ENCODE data around the gene LARGE1. TPM values are rescaled to one million over a fixed set of nuclear protein-coding genes. Genes with fewer than 3 reads are reported as not detected.
A peak's percentile ranks its signal among the peaks of the same experiment; 100 is the strongest.

The LARGE1 gene
- polyA plus RNA-seq, 1 donor from 2014 or later: 1.4 TPM

DNA sequence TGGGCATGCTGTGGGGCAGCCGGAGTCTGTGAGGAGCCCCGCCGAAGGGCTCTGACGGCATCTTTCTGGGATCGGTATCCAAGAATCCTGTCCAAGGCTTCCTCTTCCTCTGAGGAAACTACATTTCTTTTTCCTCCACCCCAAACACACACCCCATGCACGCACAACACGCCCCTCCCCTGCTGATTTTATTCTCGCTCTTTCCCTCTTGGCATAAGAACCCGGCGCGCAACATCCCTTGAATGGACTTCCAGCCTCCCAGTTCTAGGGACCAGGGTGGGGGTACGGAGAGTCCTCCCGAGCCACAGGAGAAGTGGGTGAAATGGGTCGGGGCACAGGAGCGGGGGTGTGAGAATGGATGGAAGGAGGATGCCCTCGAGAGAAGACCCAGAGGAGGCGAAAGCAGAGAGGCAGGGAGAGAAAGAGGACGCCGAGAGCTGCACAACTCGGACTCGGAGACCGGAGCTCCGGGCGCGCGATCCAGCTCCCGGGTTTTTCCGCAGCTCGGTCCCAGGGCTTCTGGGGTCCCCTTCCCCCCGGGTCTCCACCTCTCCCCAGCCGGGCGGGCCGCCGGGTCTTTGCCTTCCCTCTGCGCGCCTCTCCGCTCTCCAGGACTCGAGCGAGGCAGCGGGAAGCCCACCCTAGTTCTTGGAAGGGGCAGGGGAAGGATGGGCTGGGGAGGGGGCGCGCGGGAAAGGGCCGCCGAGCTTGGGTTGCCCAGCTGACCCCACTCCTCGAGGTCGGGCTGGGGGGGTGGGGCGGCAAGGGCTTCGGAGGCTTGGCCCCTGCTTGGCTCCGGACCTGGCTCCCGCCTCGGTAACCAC is 1.5 kb upstream of the LARGE1 start:
- Mint-ChIP-seq H3K27me3 (peaks cover 12% of the 10 kb centered on the region), H3K4me3 (peak overlapping the region; percentile 86 to 97 (median 91)), H3K36me3 (no peaks in the 10 kb centered on the region), H3K9me3 (no peaks in the 10 kb centered on the region), H3K4me1 (peaks cover 15 to 32% (median 26%) of the 10 kb centered on the region in 3 donors), H3K27ac (peak overlapping the region in 2 of 3 donors; percentile 50 to 82)

DNA sequence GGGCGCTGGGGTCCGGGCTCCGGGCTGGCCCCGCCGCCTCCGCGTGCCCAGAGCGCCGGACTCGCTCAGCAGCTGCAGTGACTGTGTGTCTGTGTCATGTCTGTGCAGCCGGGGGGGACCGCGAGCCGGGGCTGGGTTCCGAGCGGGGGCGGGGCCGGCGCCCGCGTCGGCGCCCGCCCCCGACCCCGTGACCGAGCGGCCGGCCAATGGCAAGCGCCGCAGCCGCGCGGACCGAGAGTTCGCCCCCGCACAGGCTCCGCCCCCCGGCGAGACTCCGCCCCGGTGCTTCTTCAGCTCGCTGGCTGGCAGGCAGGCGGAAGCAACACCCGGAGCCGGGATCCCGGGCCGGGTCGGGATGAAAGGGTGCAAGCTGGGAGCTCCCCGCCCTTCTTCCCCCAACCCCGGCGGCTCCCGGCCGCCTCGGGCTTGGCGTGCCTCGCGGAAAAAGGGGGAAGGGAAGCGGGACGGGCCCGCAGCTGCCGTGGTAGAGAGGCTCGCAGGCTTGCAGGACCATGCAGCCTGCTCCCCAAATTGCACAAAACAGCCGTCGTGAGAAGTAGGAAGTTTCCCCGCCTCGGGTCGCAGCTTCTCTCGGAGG is 750 bp upstream of the LARGE1 start:
- Mint-ChIP-seq H3K27ac (peak overlapping the region in 1 of 3 donors; percentile 82), H3K9me3 (no peaks in the 10 kb centered on the region), H3K4me3 (peak overlapping the region; percentile 86 to 97 (median 90)), H3K4me1 (peaks cover 15 to 32% (median 29%) of the 10 kb centered on the region in 3 donors), H3K27me3 (peaks cover 12% of the 10 kb centered on the region), H3K36me3 (no peaks in the 10 kb centered on the region)

DNA sequence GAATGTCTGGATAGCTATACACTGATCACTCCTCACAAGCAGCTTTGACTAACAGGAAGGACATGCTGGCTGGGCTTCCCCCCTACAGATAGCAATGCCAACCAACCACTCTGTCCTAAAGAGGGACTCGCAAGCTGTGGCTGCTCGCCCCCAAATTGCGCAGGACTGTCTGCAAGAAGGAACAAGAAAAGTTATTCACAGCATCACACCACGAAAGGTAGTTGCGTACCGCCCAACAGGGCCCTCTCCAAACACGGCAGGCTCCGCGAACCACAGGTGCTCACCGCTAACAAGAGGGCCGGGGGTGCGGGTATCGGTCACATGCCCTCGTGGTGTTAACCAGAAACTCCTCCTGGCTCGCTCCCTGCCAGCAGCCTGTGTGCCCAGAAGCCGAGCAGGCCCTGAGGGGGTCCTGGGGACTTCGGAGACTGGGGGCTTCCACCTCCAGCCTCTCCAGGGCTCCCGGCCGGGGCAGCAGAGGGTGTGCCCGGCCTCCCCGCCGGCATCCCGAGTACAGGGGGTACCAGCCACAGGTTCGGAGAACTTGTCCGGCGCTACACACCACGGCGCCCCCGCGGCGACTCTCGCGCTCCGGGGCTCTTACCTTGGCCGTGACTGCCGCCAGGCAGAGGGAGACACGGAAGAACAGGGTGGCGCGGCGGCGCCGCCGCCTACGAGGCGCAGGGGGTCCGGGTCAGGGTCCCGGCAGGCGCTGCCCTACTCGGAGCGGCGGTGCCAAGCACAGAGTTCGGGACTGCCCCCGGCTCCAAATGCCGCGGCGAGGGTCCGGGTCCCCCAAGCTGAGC is 682 bp downstream of the LARGE1 start:
- Mint-ChIP-seq H3K27ac (peak overlapping the region; percentile 39 to 93 (median 74)), H3K4me3 (peak overlapping the region; percentile 85 to 95 (median 94)), H3K27me3 (peaks cover 12% of the 10 kb centered on the region), H3K4me1 (peaks cover 15 to 38% (median 35%) of the 10 kb centered on the region in 3 donors), H3K9me3 (no peaks in the 10 kb centered on the region), H3K36me3 (no peaks in the 10 kb centered on the region)

DNA sequence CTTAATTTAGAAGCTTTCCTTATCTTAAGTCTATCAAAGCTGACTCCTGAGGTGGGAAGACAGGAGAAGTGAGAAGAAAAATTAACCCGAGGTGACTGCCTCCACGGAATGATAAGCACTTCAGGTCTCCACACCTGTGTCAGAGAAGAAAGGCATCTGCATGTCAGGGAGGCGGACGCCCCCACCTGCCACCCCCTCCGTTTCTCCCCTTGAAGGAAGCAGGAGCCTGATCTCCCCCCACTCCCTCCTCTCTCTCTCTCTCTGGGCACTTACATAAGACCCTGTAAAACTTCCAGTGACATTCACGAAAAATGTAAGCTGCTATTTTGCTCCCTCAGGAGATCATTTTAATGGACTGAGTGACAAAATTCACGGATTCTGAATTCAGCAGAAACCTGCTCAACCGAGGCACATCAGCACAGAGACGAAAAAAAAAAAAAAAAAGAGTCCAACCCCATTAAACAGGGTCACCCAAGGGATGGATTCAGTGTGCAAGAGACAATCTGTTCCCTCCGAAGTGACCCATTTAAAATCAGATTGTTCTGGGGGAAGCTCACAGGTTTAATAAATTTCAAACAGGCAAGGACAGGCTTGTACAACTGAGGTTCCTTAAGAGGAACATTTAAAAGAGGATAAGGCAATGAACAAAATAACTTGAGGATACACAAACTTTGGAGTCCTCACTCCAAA is 1.5 kb downstream of the LARGE1 start:
- peak overlapping the region; percentile 85 to 95 (median 94) for H3K4me3 Mint-ChIP-seq
- peaks cover 15 to 39% (median 35%) of the 10 kb centered on the region in 3 donors for H3K4me1 Mint-ChIP-seq
- H3K9me3 Mint-ChIP-seq: no peaks in the 10 kb centered on the region
- peak overlapping the region in 2 of 3 donors; percentile 39 to 93 for H3K27ac Mint-ChIP-seq
- peaks cover 12% of the 10 kb centered on the region for H3K27me3 Mint-ChIP-seq
- H3K36me3 Mint-ChIP-seq: no peaks in the 10 kb centered on the region

DNA sequence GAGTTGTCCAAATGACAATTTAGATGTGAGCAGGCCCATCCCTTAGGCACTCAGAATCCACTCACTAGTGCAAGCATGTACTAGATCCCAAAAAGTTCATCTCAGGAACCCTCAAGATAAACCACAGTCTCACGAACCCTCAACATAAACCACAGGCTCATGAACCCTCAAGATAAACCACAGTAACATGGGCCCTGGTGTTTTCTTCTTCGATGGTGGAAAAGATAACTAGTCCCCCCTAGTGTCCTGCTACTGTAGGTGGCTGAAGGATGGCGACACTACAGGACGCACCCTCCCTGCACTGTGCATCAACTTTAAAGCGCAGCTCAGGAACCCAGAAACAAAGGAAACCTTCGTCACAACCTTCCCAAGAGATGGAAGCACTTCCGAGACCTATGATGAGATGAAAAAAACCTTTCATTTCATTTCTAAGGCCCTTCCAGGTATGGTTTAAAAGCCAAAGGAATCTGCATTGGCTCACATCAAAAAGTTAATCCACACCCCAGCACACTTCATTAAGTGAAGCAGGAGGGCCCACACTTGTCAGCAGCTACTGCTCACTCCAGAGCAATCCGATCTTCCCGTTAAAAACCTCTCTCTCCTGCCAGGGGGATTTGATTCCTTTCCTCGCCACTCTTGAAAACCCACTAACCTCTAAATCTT is 2.4 kb downstream of the LARGE1 start:
- Mint-ChIP-seq H3K36me3 (no peaks in the 10 kb centered on the region), H3K9me3 (no peaks in the 10 kb centered on the region), H3K4me3 (peak overlapping the region in 3 of 4 donors; percentile 81 to 95 (median 85)), H3K27me3 (peaks cover 8% of the 10 kb centered on the region), H3K27ac (peak overlapping the region in 2 of 3 donors; percentile 13 to 17), H3K4me1 (peaks cover 12 to 32% (median 30%) of the 10 kb centered on the region in 3 donors)

DNA sequence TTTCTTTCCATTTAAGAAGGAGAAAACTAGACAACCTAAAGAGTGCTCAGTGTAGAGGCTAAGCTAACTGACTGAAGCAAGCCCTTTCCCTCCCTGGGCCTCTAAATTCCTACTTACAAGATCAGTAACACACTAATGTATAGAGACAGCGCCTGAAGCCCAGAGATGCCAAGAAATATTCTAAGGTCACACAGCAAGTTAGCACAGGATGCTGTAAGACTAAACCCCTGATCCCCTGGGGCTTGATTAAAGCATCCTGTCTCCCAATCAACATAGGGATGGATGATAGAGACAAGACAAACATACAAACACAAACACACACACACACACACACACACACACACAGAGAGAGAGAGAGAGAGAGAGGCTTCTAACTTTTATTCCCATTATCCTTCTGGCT is 5.6 kb downstream of the LARGE1 start:
- peaks cover 20 to 36% (median 24%) of the 10 kb centered on the region in 3 donors for H3K4me1 Mint-ChIP-seq
- H3K36me3 Mint-ChIP-seq: peaks cover 5% of the 10 kb centered on the region
- H3K27me3 Mint-ChIP-seq: peaks cover 2% of the 10 kb centered on the region
- H3K4me3 Mint-ChIP-seq: peak overlapping the region in 1 of 4 donors; percentile 16
- no peak overlapping the region for H3K27ac Mint-ChIP-seq
- no peaks in the 10 kb centered on the region for H3K9me3 Mint-ChIP-seq

DNA sequence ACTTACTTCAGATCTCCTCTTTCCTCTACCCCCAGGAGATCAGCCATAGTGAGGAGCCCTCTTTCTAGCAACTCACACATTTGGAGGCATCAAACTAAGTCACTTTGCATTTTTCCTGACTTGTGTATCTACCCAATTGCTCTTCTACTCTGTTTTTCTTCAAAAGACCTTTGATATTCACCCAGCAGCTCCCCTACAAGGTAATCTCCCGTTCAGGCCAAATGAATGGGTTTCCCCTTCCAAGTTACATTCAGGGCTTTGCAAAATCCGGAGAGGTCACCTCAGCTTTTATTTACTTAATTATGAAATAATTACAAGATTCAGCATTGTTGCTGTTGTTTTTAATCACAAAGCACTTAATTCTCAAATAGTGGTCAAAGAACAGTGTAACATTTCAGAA is 6.1 kb downstream of the LARGE1 start:
- Mint-ChIP-seq H3K27me3 (no peaks in the 10 kb centered on the region), H3K4me3 (no peak overlapping the region), H3K27ac (no peak overlapping the region), H3K9me3 (no peaks in the 10 kb centered on the region), H3K4me1 (peaks cover 18 to 33% (median 20%) of the 10 kb centered on the region in 3 donors), H3K36me3 (peaks cover 5% of the 10 kb centered on the region)

DNA sequence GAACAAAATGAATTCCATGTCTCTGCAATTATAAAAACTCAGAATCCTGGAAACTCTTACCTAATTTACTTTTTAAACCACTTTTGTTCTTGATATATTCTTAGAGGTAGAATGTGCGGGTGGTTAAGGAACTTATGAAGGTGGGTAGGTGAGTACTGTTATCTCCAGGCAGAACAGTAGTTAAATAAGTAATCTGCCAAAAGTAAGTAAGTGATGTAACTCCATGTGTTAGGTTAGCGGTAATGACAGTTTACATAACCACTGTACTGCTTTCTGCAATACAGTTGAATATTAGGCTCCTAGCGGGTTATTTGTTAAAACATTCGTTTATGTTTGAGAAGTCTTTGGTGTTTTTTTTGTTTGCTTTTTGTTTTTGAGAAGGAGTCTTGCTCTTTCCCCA is 7.1 kb downstream of the LARGE1 start:
- H3K36me3 Mint-ChIP-seq: peaks cover 5% of the 10 kb centered on the region
- H3K9me3 Mint-ChIP-seq: no peaks in the 10 kb centered on the region
- H3K27me3 Mint-ChIP-seq: no peaks in the 10 kb centered on the region
- H3K27ac Mint-ChIP-seq: no peak overlapping the region
- H3K4me3 Mint-ChIP-seq: no peak overlapping the region
- H3K4me1 Mint-ChIP-seq: peaks cover 13 to 27% (median 18%) of the 10 kb centered on the region in 3 donors

DNA sequence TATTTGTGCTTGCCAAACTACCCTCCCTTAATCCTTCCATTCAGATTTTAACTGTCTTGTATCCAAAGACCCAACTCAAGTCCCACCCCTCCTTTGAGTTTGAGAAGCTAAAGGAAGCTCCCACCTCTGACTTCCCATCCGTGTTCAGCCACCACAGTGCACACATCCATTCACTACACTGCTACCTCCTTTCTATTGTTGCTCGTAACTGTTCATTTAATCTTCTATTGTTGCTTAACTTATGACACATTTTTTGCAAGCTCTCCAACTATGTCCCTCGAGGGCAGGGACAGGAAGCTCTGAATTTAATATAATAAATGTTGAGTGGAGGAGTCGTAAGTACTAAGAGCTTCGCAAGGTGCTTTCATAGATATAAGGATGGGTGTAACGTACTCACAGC is 10.4 kb downstream of the LARGE1 start:
- Mint-ChIP-seq H3K4me1 (peaks cover 13 to 18% (median 15%) of the 10 kb centered on the region in 3 donors), H3K36me3 (peaks cover 5% of the 10 kb centered on the region), H3K9me3 (no peaks in the 10 kb centered on the region), H3K4me3 (no peak overlapping the region), H3K27me3 (no peaks in the 10 kb centered on the region), H3K27ac (no peak overlapping the region)

DNA sequence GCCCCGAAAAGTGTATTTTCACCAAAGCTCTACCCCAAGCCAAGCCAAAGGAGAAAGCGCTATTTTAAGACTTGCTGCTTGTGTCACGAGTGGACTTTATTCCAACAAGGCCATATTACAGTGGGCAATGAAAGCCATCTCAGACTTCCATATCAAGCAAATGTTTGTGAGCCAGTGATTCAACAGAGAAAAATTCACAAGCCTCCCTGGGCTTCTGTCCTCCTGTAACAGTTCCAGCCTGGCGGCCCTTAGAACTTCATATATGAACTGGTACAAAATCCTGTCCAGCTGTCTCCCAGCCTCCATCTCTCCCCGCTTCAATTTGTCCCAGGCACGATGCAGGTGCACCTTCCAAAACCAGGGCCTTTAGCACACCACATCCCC is 11.2 kb downstream of the LARGE1 start:
- Mint-ChIP-seq H3K36me3 (peaks cover 5% of the 10 kb centered on the region), H3K4me1 (peaks cover 9 to 18% (median 15%) of the 10 kb centered on the region in 3 donors), H3K27ac (peak overlapping the region in 2 of 3 donors; percentile 73 to 81), H3K9me3 (no peaks in the 10 kb centered on the region), H3K4me3 (no peak overlapping the region), H3K27me3 (no peaks in the 10 kb centered on the region)

DNA sequence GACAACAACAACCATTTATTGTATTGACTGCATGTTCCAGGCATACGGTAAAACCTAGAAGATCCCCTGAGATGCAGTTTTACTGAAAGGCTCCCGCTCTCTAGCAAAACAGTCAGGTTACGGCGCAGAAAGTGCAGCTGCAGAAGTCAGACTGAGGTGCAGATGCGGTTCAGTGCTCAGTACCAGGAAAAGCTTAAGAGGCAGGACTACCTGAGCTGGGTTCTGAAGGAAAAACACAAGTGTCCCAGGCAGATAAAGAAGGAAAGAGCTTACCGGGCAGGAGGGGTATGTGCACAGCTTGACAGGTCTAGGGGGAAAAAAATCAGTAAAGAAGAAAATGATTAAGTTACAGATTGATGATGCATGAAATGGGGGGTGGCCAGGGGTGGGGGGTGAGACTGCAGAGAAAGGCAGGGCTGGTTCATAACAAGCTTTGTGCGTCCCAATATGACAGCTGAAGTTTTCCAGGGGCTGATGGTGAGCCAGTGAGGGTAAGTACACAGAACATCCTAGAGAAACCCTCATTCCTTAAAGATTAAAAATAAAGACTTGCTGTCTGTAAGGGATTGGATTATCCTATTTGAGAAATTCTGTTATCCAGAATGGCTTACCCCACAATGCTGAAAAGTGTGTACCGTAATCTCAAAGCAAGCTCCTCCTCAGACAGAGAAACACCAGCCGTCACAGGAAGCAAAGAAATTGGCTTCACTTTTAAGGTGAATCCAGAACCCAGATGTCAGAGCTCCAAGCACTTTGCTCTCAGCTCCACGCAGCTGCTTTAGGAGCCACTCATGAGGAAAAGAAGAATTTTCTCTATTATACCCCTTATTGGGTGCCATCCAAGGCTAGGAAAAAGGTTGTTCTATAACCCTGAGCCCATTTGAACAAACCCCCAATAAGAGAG is 11.9 kb downstream of the LARGE1 start:
- Mint-ChIP-seq H3K9me3 (no peaks in the 10 kb centered on the region), H3K27me3 (no peaks in the 10 kb centered on the region), H3K27ac (no peak overlapping the region), H3K4me1 (peaks cover 9 to 18% (median 17%) of the 10 kb centered on the region in 3 donors), H3K4me3 (no peak overlapping the region), H3K36me3 (peaks cover 5% of the 10 kb centered on the region)

DNA sequence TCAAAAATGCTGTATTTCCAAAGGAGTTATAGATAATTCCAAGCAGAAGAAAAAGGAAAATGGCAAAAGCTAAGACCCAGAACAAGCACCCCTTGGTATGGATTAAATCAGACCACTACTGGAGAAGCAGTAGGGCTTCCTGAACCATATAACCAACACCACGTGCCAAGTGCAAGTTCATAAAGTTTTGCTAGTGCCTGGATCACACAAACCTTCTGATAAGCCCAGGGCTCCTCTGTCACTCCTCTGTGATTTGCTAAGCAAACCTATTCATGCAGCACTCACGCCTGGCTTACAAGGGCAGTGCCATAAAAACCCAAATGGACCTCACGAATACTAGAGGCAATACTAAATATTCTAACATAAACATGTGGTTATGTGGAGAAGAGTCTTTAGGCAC is 13.3 kb downstream of the LARGE1 start:
- H3K27ac Mint-ChIP-seq: no peak overlapping the region
- peaks cover 9 to 22% (median 17%) of the 10 kb centered on the region in 3 donors for H3K4me1 Mint-ChIP-seq
- peaks cover 1% of the 10 kb centered on the region for H3K36me3 Mint-ChIP-seq
- no peak overlapping the region for H3K4me3 Mint-ChIP-seq
- H3K27me3 Mint-ChIP-seq: no peaks in the 10 kb centered on the region
- no peaks in the 10 kb centered on the region for H3K9me3 Mint-ChIP-seq

DNA sequence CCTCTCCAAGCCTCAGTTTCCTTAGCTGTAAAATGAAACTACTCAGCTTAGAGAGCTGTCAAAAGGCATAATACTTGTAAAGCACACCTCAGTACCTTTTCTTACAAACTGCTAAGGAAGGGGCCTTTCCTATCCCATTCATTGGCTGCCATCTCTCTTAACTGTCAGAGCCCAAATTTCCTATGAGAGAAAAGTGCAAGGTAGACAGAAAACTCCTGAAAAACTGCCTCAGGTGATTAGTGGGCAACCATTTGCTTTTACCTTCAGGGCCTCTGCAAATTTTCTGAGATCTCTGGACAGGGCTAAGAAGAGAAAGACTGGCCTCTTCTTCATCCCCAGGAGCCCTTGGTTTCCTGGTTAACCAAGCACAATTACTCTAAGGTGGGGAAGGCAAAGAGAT is 13.8 kb downstream of the LARGE1 start:
- H3K36me3 Mint-ChIP-seq: peaks cover 1% of the 10 kb centered on the region
- H3K4me3 Mint-ChIP-seq: no peak overlapping the region
- H3K4me1 Mint-ChIP-seq: peaks cover 9 to 22% (median 16%) of the 10 kb centered on the region in 3 donors
- H3K9me3 Mint-ChIP-seq: no peaks in the 10 kb centered on the region
- no peaks in the 10 kb centered on the region for H3K27me3 Mint-ChIP-seq
- no peak overlapping the region for H3K27ac Mint-ChIP-seq

Measured in IgD-negative memory B cell (primary cell).